ENCODE results near the gene CYGB. TPM values are rescaled to one million over a fixed set of nuclear protein-coding genes. Genes with fewer than 3 reads are reported as not detected.
"Not testable (repeated sequence)": the region's sequence is repeated elsewhere in the genome, so short reads cannot be mapped to it uniquely, and the experiment has no call there.

Gene CYGB
- total and polyA plus RNA-seq, 4 donors, result 0.83 to 7.8 (median 1.4) TPM

- WGBS, result 87% methylated on average over 15 of the region's 15 CpGs
Measured at GRCh38 chr17:76528156-76528527, 9.4 kb downstream of the CYGB start.

GRCh38 chr17:76527430-76528111, 9.9 kb downstream of the CYGB start:
- 61% methylated on average over 26 of the region's 26 CpGs for WGBS
- Histone ChIP-seq H3K9me3 (ENCODE audit: control insufficient read depth in 4 of 4, low read length in 3 of 4) (no peaks in the 10 kb centered on the region), H3K27ac (ENCODE audit: low read depth in 1 of 2, low read length in 2 of 2) (peak overlapping the region; percentile 23 to 32), H3K36me3 (ENCODE audit: control insufficient read depth in 4 of 4, insufficient read depth in 3 of 4, low read depth in 1 of 4, low read length in 3 of 4) (no peaks in the 10 kb centered on the region), H3K9ac (ENCODE audit: low read depth in 1 of 2, low read length in 2 of 2) (no peak overlapping the region), H3K27me3 (ENCODE audit: control insufficient read depth in 4 of 4, insufficient read depth in 4 of 4, low read length in 3 of 4) (no peaks in the 10 kb centered on the region), H3K4me3 (ENCODE audit: low read depth in 1 of 3, low read length in 3 of 3) (no peak overlapping the region), H3K4me1 (ENCODE audit: control insufficient read depth in 4 of 4, insufficient read depth in 4 of 4, low read length in 3 of 4) (peaks cover 3 to 57% (median 22%) of the 10 kb centered on the region in 4 donors)
- DNase-seq (ENCODE audit: low spot score), result no peak
- no peak for TF ChIP-seq HNF4A (conservative IDR thresholded peaks at IDR 0.05)
- TF ChIP-seq YY1 (IDR thresholded peaks at IDR 0.05), result no peak
- no peak for TF ChIP-seq HNF4G (IDR thresholded peaks at IDR 0.05)
- no peak for TF ChIP-seq RXRA (IDR thresholded peaks at IDR 0.05)
- no peak for TF ChIP-seq REST (IDR thresholded peaks at IDR 0.05)
- TF ChIP-seq ATF3 (IDR thresholded peaks at IDR 0.05), result no peak
- TF ChIP-seq MAX (IDR thresholded peaks at IDR 0.05), result no peak
- no peak for TF ChIP-seq SP1 (IDR thresholded peaks at IDR 0.05)

More at GRCh38 chr17:76528156-76528527, 9.4 kb downstream of the CYGB start:
- no peaks in the 10 kb centered on the region for H3K27me3 ChIP-seq (ENCODE audit: control insufficient read depth in 4 of 4, insufficient read depth in 4 of 4, low read length in 3 of 4)
- no peak overlapping the region for H3K4me3 ChIP-seq (ENCODE audit: low read depth in 1 of 3, low read length in 3 of 3)
- TF ChIP-seq HNF4G (IDR thresholded peaks at IDR 0.05) (no peak), CTCF (IDR thresholded peaks at IDR 0.05; ENCODE audit: low read depth, low read length, missing input control) (no peak), SP1 (IDR thresholded peaks at IDR 0.05) (no peak), RXRA (IDR thresholded peaks at IDR 0.05) (no peak), ATF3 (IDR thresholded peaks at IDR 0.05) (no peak), YY1 (IDR thresholded peaks at IDR 0.05) (no peak), TAF1 (conservative IDR thresholded peaks at IDR 0.05) (no peak), FOXA1 (IDR thresholded peaks at IDR 0.05) (no peak), RAD21 (IDR thresholded peaks at IDR 0.05) (no peak), MAX (IDR thresholded peaks at IDR 0.05) (no peak), HNF4A (conservative IDR thresholded peaks at IDR 0.05) (no peak), GABPA (IDR thresholded peaks at IDR 0.05 in 1 of 2, conservative IDR thresholded peaks at IDR 0.05 in 1 of 2) (no peak), EGR1 (IDR thresholded peaks at IDR 0.05; ENCODE audit: low read depth in 2 of 2) (no peak), JUND (IDR thresholded peaks at IDR 0.05) (no peak), NR2F2 (IDR thresholded peaks at IDR 0.05) (no peak)
- DNase-seq (ENCODE audit: low spot score), result no peak
- peaks cover 3 to 52% (median 21%) of the 10 kb centered on the region in 4 donors for H3K4me1 ChIP-seq (ENCODE audit: control insufficient read depth in 4 of 4, insufficient read depth in 4 of 4, low read length in 3 of 4)
- no peaks in the 10 kb centered on the region for H3K9me3 ChIP-seq (ENCODE audit: control insufficient read depth in 4 of 4, low read length in 3 of 4)
- no peak overlapping the region for H3K9ac ChIP-seq (ENCODE audit: low read depth in 1 of 2, low read length in 2 of 2)
- peak overlapping the region; percentile 62 to 86 for H3K27ac ChIP-seq (ENCODE audit: low read depth in 1 of 2, low read length in 2 of 2)
- H3K36me3 ChIP-seq (ENCODE audit: control insufficient read depth in 4 of 4, insufficient read depth in 3 of 4, low read depth in 1 of 4, low read length in 3 of 4), result no peaks in the 10 kb centered on the region

- H3K9ac ChIP-seq (ENCODE audit: low read depth in 1 of 2, low read length in 2 of 2); DNase-seq (ENCODE audit: low spot score); H3K9me3 ChIP-seq (ENCODE audit: control insufficient read depth in 4 of 4, low read length in 3 of 4); H3K4me3 ChIP-seq (ENCODE audit: low read depth in 1 of 3, low read length in 3 of 3); H3K36me3 ChIP-seq (ENCODE audit: control insufficient read depth in 4 of 4, insufficient read depth in 3 of 4, low read depth in 1 of 4, low read length in 3 of 4); H3K27me3 ChIP-seq (ENCODE audit: control insufficient read depth in 4 of 4, insufficient read depth in 4 of 4, low read length in 3 of 4): not testable (repeated sequence)
- Histone ChIP-seq H3K4me1 (ENCODE audit: control insufficient read depth in 4 of 4, insufficient read depth in 4 of 4, low read length in 3 of 4) (peaks cover 3 to 54% (median 22%) of the 10 kb centered on the region in 4 donors), H3K27ac (ENCODE audit: low read depth in 1 of 2, low read length in 2 of 2) (peak overlapping the region in 1 of 2 donors; percentile 23)
- 68% methylated on average over 9 of the region's 9 CpGs for whole genome bisulfite sequencing
Measured at GRCh38 chr17:76527016-76527415, 10.5 kb downstream of the CYGB start.
